22Rv1 (cell line): ENCODE results near the gene ZNF618.

Source experiments
- H3K27ac ChIP-seq: fragments of 450-650 bp; 2 replicates; pipeline ENCODE4 v1.5.1; 2017
- ZFX ChIP-seq: fragments of 450-650 bp; IDR thresholded peaks from 2 replicates; pipeline ENCODE4 v1.6.1; 2017; ENCODE audit warnings: antibody characterized with exemption, borderline replicate concordance
- TF ChIP-seq, protein P1 (sequence below): fragments of 450-650 bp; IDR thresholded peaks from 2 replicates; pipeline ENCODE4 v1.5.1; 2017; ENCODE audit warnings: mild to moderate bottlenecking

The ZNF618 gene

DNA sequence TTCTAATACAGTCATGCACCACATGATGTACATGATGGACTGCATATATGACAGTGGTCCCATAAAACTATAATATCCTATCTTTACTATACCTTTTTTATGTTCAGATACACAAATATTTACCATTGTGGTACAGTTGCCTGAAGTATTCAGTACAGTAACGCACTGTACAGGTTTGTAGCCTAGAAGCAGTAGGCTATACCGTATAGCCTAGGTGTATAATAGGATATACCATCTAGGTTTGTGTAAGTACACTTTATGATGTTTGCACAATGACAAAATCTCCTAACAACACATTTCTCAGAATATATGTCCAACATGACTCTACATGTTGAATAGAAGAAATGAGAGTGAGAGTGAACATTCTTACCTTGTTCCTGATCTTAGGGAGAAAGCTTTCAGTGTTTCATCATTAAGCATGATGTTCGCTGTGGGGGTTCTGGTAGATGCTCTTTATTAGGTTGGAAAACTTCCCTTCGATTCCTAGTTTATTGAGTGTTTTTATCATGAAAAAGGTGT lies 170.2 kb downstream of the ZNF618 start:
- TF ChIP-seq, protein P1, sequence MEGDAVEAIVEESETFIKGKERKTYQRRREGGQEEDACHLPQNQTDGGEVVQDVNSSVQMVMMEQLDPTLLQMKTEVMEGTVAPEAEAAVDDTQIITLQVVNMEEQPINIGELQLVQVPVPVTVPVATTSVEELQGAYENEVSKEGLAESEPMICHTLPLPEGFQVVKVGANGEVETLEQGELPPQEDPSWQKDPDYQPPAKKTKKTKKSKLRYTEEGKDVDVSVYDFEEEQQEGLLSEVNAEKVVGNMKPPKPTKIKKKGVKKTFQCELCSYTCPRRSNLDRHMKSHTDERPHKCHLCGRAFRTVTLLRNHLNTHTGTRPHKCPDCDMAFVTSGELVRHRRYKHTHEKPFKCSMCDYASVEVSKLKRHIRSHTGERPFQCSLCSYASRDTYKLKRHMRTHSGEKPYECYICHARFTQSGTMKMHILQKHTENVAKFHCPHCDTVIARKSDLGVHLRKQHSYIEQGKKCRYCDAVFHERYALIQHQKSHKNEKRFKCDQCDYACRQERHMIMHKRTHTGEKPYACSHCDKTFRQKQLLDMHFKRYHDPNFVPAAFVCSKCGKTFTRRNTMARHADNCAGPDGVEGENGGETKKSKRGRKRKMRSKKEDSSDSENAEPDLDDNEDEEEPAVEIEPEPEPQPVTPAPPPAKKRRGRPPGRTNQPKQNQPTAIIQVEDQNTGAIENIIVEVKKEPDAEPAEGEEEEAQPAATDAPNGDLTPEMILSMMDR = no peak
- no peak for TF ChIP-seq ZFX
- no peak overlapping the region for H3K27ac ChIP-seq

DNA sequence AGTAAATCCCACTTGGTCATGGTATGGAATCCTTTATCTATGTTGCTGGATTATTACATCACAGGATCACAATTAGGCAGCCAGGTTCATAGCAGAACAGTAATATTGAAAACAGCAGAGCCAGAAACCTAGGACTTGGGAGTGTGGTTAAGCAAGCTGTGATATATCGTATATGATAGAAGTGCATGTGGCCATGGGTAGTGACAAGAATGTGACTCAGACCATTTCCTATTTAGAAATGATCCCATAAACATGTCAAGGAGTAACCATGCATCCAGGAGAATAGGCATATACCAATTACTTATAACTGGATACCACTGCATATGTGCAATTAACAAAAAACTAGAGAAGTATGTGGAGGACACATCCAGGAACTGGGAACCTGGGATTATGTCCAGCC lies 170.8 kb downstream of the ZNF618 start:
- H3K27ac ChIP-seq = no peak overlapping the region; the same call in 1 of the 2 replicates
- TF ChIP-seq ZFX = no peak
- TF ChIP-seq, protein P1 = no peak

DNA sequence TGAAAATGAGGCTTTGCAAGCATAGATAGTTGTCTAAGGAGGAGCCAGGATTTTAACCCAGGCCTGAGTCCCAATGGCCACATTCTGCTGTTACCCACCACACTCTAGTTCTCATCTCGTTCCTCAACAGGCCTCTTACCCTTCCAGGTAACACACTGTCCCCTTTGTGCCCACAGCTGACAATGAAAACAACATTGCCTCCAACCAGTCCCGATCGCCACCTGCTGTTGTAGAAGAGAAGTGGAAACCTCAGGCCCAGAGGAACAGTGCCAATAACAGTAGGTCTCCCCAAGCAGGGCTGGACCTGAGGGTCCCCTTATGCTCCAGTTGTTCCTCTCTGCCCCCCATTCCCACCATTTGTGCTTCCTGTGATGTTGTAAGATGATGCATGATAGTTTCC lies 171.6 kb downstream of the ZNF618 start:
- TF ChIP-seq, protein P1 = peak; percentile 37; the same call in 1 of the 2 replicates
- no peak for TF ChIP-seq ZFX
- no peak overlapping the region; the same call in 1 of the 2 replicates for H3K27ac ChIP-seq

DNA sequence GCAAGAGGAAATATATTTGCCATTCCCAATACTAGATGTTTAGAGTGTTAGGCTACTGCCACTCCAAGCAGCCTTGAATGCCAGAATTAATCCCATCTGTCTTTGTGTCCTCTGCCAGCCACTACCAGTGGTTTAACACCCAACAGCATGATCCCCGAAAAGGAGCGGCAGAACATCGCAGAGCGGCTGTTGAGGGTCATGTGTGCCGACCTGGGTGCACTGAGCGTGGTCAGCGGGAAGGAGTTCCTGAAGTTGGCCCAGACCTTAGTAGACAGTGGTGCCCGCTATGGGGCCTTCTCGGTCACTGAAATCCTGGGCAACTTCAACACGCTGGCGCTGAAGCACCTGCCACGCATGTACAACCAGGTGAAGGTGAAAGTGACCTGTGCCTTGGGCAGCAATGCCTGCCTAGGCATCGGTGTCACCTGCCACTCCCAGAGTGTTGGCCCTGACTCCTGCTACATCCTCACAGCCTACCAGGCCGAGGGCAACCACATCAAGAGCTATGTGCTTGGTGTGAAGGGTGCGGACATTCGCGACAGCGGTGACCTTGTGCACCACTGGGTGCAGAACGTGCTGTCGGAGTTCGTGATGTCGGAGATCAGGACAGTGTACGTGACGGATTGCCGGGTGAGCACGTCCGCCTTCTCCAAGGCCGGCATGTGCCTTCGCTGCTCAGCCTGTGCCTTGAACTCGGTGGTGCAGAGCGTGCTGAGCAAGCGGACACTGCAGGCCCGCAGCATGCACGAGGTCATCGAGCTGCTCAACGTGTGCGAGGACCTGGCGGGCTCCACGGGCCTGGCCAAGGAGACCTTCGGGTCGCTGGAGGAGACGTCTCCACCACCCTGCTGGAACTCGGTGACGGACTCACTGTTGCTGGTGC lies 172.7 kb downstream of the ZNF618 start:
- TF ChIP-seq, protein P1 = no peak
- no peak for TF ChIP-seq ZFX

DNA sequence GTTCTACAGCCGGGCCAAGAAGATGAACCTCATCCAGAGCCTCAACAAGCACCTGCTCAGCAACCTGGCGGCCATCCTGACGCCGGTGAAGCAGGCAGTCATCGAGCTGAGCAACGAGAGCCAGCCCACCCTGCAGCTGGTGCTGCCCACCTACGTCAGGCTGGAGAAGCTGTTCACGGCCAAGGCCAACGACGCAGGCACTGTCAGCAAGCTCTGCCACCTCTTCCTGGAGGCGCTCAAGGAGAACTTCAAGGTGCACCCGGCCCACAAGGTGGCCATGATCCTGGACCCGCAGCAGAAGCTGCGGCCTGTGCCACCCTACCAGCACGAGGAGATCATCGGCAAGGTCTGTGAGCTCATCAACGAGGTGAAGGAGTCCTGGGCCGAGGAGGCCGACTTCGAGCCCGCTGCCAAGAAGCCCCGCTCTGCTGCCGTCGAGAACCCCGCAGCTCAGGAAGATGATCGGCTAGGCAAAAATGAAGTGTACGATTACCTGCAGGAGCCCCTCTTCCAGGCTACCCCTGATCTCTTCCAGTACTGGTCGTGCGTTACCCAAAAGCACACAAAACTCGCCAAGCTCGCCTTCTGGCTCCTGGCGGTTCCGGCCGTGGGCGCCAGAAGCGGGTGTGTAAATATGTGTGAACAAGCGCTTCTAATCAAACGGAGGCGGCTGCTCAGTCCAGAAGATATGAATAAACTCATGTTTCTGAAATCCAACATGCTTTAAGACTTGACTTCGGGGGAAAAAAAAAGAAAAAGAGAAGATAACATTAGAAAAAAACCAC lies 173.5 kb downstream of the ZNF618 start:
- no peak overlapping the region for H3K27ac ChIP-seq
- TF ChIP-seq, protein P1 = no peak

More for the DNA sequence above, 172.7 kb downstream of the ZNF618 start:
- no peak overlapping the region for H3K27ac ChIP-seq

DNA sequence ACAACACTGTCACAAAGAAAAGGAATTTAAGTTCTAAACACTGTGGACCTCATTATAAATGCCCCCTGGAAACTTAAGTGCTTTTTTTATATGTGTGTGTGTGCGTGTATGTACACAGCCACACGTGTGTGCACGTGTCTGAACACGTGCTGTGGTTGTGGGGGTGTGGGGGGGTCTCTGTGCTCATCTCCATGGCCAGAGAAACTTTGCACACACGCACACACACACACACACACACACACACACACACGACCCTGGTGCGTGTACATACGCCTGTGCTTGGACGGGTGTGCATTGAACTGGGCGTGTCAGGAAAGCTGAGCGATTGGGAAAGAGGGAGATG lies 174.1 kb downstream of the ZNF618 start:
- H3K27ac ChIP-seq = no peak overlapping the region

More for the DNA sequence above, 174.1 kb downstream of the ZNF618 start:
- TF ChIP-seq, protein P1 = no peak
- no peak for TF ChIP-seq ZFX
